ENCODE results near the gene SPTLC2. TPM values are rescaled to one million over a fixed set of nuclear protein-coding genes. Genes with fewer than 3 reads are reported as not detected.

The SPTLC2 gene
- total RNA-seq, 4 donors from 2014 or later = 14.5 to 51.3 (median 35.8) TPM

GRCh38 chr14:77459072-77459723, 157.2 kb downstream of the SPTLC2 start:
- Histone ChIP-seq H3K9me3 (no peaks in the 10 kb centered on the region), H3K4me3 (peak overlapping the region; percentile 62 to 88 (median 72)), H3K27ac (peak overlapping the region; percentile 88 to 94 (median 91)), H3K36me3 (peaks cover 0 to 40% (median 16%) of the 10 kb centered on the region in 4 donors), H3K4me1 (peaks cover 14 to 30% (median 21%) of the 10 kb centered on the region in 4 donors), H3K27me3 (no peaks in the 10 kb centered on the region)
- DNase-seq = peak; percentile 73
- in situ Hi-C loops (cut with MboI; ENCODE audit: low pct_ligation_motif_present in 1 of 4, low pct_unique_long_range_greater_than_20kb in 1 of 4, low sequenced_read_pairs in 3 of 4) = loop anchor here in 1 of 4 donors (10.0 kb wide), 2 partner anchors 134 to 256 kb away; partner anchors contain the start of genes GSTZ1 and POMT2
- intact Hi-C loops (cut with DNase I; ENCODE audit: low total_unique reads) = no loop called here
- 28 to 33% methylated on average over 9 to 13 of the region's 13 CpGs for WGBS, 2 donors (ENCODE audit: low coverage in 1 of 2)
- TF ChIP-seq EP300 (IDR thresholded peaks at IDR 0.05; ENCODE audit: low read depth) (no peak), POLR2AphosphoS5 (IDR thresholded peaks at IDR 0.05) (no peak), POLR2A (IDR thresholded peaks at IDR 0.05) (no peak), CTCF (IDR thresholded peaks at IDR 0.05) (peak; percentile 55 to 60 (median 58))

GRCh38 chr14:77458249-77458950, 158.0 kb downstream of the SPTLC2 start:
- Histone ChIP-seq H3K4me3 (peak overlapping the region; percentile 62 to 88 (median 72)), H3K27me3 (no peaks in the 10 kb centered on the region), H3K9me3 (no peaks in the 10 kb centered on the region), H3K4me1 (peaks cover 14 to 30% (median 21%) of the 10 kb centered on the region in 4 donors), H3K36me3 (peaks cover 0 to 36% (median 13%) of the 10 kb centered on the region in 4 donors), H3K27ac (peak overlapping the region; percentile 88 to 94 (median 91))
- TF ChIP-seq CTCF (IDR thresholded peaks at IDR 0.05) = no peak
- no peak for TF ChIP-seq POLR2A (IDR thresholded peaks at IDR 0.05)
- no peak for TF ChIP-seq EP300 (IDR thresholded peaks at IDR 0.05; ENCODE audit: low read depth)
- no peak for TF ChIP-seq POLR2AphosphoS5 (IDR thresholded peaks at IDR 0.05)
- DNase-seq = peak; percentile 43
- intact Hi-C loops (cut with DNase I; ENCODE audit: low total_unique reads) = no loop called here
- 0% methylated on average over 1 to 28 of the region's 29 CpGs for WGBS, 2 donors (ENCODE audit: low coverage in 1 of 2)
- in situ Hi-C loops (cut with MboI; ENCODE audit: low pct_ligation_motif_present in 1 of 4, low pct_unique_long_range_greater_than_20kb in 1 of 4, low sequenced_read_pairs in 3 of 4) = loop anchor here in 1 of 4 donors (10.0 kb wide), 2 partner anchors 134 to 256 kb away; partner anchors contain the start of genes GSTZ1 and POMT2

GRCh38 chr14:77457522-77458248, 158.8 kb downstream of the SPTLC2 start, which contains the start of the genes AHSA1 and VIPAS39:
AHSA1 (plus strand) TSS chr14:77458093; CDS start chr14:77458190, 97 bp downstream.
VIPAS39 (minus strand) TSS chr14:77457601; CDS start chr14:77454102, 3,499 bp downstream.
- TF ChIP-seq POLR2AphosphoS5 (IDR thresholded peaks at IDR 0.05) (peak; percentile 77 to 88 (median 86)), EP300 (IDR thresholded peaks at IDR 0.05; ENCODE audit: low read depth) (no peak), POLR2A (IDR thresholded peaks at IDR 0.05) (peak; percentile 57), CTCF (IDR thresholded peaks at IDR 0.05) (no peak)
- Histone ChIP-seq H3K27me3 (no peaks in the 10 kb centered on the region), H3K4me1 (peaks cover 14 to 30% (median 21%) of the 10 kb centered on the region in 4 donors), H3K9me3 (no peaks in the 10 kb centered on the region), H3K4me3 (peak within 1 kb of the TSS; percentile 62 to 88 (median 72)), H3K27ac (peak within 1 kb of the TSS; percentile 88 to 94 (median 91)), H3K36me3 (peaks cover 0 to 34% (median 10%) of the 10 kb centered on the region in 4 donors)
- WGBS, 2 donors (ENCODE audit: low coverage in 1 of 2) = 0% methylated on average over 2 to 50 of the region's 50 CpGs
- DNase-seq = peak; percentile 96
- in situ Hi-C loops (cut with MboI; ENCODE audit: low pct_ligation_motif_present in 1 of 4, low pct_unique_long_range_greater_than_20kb in 1 of 4, low sequenced_read_pairs in 3 of 4) (loop anchor here in 1 of 4 donors (10.0 kb wide), 2 partner anchors 133 to 257 kb away; partner anchors contain the start of genes GSTZ1 and POMT2), intact Hi-C loops (cut with DNase I; ENCODE audit: low total_unique reads) (no loop called here)
